H1 (cell line): ENCODE results near the gene PDE2A. TPM values are rescaled to one million over a fixed set of nuclear protein-coding genes. Genes with fewer than 3 reads are reported as not detected.

ENCODE experiments used
- NRF1 ChIP-seq: IDR thresholded peaks from 2 replicates; pipeline ENCODE4 v1.6.1; 2011; ENCODE audit warnings: mild to moderate bottlenecking, low read depth, low read length, improper control_type of control experiment
- SIX5 ChIP-seq: IDR thresholded peaks from 2 replicates; pipeline ENCODE4 v1.6.1; 2011; ENCODE audit warnings: mild to moderate bottlenecking, low read depth, low read length
- polyA plus RNA-seq, 7 experiments: library from polyadenylated mRNA; depleted of rRNA in 3 of 7; stranded (reverse) in 5 of 7; unstranded in 2 of 7; fragments of >200 nt in 5 of 7; fragments of 200-250 nt in 2 of 7; gene quantifications; 1 replicate in 5 of 7; 2 replicates in 1 of 7; 4 replicates in 1 of 7; pipeline versions ENCODE4 v1.2.1 to v1.2.3, GENCODE V29; 2011 to 2013; ENCODE audit warnings: missing spikeins in 2 of 7, mixed read lengths in 2 of 7
- total RNA-seq: library from RNA; stranded (reverse); fragmentation: NEBNext Ultra II Directional; extraction: Animal tissue kit (Norgen Biotek cat#: 25700); gene quantifications from 2 replicates; pipeline ENCODE4 v1.2.1, GENCODE V29; 2021

PDE2A gene
- total and polyA plus RNA-seq, 2 of the 8 experiments (the other 6 are each of a cell fraction or from before 2014, with no cell fraction given): 3.4 to 7.1 TPM

- TF ChIP-seq SIX5 (no peak), NRF1 (no peak)
- TF ChIP-seq, all 59 proteins: peak for 0
Measured at GRCh38 chr11:72709478-72710238, 35.4 kb upstream of the PDE2A start (continued).
